ENCODE data around the gene RGPD4.

DNA sequence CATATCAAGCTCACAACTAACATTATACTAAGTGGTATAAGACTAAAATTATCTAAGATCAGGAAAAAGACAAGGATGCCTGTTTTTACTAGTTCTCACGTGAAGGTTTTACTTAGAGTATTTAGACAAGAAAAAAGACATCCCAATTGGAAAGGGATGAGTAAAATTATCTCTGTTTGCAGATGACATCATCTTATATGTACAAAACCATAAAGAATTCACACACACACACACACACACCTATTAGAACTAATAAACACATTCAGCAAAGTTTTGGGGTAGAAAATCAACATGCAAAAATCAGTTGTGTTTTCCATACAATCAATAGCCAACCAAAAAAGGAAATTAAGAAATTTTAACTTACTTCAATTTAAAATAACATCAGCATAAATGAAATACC, 35.9 kb upstream of the RGPD4 start:
- TF ChIP-seq POLR2A (IDR thresholded peaks at IDR 0.05; ENCODE audit: control extremely low read depth in 1 of 2, low read depth in 2 of 2, low read length in 2 of 2) (no peak), CTCF (IDR thresholded peaks at IDR 0.05; ENCODE audit: control extremely low read depth in 1 of 3, insufficient read depth in 1 of 3, low read depth in 1 of 3, low read length in 3 of 3) (no peak), SUZ12 (IDR thresholded peaks at IDR 0.05; ENCODE audit: low read length) (no peak), USF2 (IDR thresholded peaks at IDR 0.05; ENCODE audit: low read length) (no peak), EP300 (IDR thresholded peaks at IDR 0.05; ENCODE audit: borderline replicate concordance in 1 of 2, low read depth in 2 of 2, low read length in 2 of 2) (no peak), RAD21 (IDR thresholded peaks at IDR 0.05 in 1 of 2, conservative IDR thresholded peaks at IDR 0.05 in 1 of 2; ENCODE audit: low read depth in 2 of 2, low read length in 2 of 2) (no peak), RFX5 (IDR thresholded peaks at IDR 0.05; ENCODE audit: borderline replicate concordance, low read depth, low read length) (no peak), JUN (IDR thresholded peaks at IDR 0.05; ENCODE audit: low read depth, low read length) (no peak), EZH2 (IDR thresholded peaks at IDR 0.05; ENCODE audit: low read depth, low read length, severe bottlenecking) (no peak), POLR2AphosphoS5 (IDR thresholded peaks at IDR 0.05; ENCODE audit: low read depth, low read length) (no peak), KDM5A (IDR thresholded peaks at IDR 0.05; ENCODE audit: low read length) (no peak)
- TF ChIP-seq, protein P1, sequence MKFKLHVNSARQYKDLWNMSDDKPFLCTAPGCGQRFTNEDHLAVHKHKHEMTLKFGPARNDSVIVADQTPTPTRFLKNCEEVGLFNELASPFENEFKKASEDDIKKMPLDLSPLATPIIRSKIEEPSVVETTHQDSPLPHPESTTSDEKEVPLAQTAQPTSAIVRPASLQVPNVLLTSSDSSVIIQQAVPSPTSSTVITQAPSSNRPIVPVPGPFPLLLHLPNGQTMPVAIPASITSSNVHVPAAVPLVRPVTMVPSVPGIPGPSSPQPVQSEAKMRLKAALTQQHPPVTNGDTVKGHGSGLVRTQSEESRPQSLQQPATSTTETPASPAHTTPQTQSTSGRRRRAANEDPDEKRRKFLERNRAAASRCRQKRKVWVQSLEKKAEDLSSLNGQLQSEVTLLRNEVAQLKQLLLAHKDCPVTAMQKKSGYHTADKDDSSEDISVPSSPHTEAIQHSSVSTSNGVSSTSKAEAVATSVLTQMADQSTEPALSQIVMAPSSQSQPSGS (IDR thresholded peaks at IDR 0.05; ENCODE audit: low read length), result no peak
